NCI-H510A (cell line): Measurements from ENCODE around the gene CIT.
A peak's percentile ranks its signal among the peaks of the same experiment; 100 is the strongest.
"Not testable (repeated sequence)": the region's sequence is repeated elsewhere in the genome, so short reads cannot be mapped to it uniquely, and the experiment has no call there.

Experiments used
- DNase-seq: peaks from one replicate; lab custom pipeline; 2025; lab: John Stamatoyannopoulos, UW

Gene CIT

DNA sequence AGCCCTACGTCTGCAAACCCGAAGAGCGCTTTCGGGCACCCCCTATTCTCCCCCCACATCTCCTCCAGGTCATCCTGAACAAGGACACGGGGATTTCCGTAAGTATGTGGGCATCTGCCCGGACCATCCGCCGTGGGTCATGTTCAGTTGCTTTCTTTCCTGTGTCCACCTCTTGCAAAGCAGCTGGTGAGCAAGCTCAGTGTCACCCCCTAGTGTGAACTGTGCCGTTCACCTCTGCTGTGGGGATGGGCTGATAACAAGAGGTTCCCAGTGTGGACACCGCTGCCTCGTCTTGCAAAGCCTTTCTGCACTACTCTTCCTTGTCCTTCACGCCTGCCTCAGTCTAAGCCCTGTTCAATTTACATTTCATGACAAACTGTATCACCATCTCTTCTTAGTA, 200.5 kb downstream of the CIT start:
- DNase-seq, result no peak

DNA sequence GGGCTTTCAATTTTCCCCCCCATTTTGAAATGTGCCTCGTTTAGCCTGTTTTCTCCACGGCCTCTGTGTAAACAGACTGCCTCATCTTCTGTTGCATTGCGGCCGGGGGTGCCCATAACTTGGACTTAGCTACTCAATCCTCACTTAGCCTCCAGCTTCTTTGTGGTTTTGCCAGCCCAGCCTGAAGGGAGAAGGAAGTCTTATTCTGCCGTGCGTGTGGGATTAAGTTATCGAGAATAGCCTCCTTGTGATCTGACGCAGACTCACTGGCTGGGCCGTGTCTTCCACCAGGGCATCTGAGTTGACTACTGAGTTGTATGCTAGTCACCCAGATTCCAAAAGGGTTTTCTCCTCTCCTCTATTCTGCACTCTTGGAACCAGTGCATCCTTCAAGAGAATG, 201.1 kb downstream of the CIT start:
- no peak for DNase-seq

DNA sequence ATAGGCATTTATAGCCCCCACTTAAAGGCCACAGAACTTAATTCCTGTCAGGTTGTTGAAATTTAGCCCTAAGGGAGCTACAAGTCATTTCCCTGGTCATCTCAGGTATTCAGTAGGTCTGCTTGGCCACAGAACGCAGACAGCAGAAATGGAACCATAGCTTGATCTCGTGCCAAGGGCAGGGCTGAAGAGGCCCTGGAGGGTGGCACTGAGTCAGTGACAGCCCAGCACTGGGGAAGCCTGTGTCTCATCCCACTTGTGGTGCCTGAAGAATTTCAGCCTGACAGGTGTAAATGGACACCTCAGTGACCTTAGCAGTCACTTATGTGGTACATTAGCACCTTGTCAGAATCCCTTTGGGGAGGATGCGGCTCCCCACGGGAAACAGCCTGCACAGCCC, 202.6 kb downstream of the CIT start:
- DNase-seq, result no peak

DNA sequence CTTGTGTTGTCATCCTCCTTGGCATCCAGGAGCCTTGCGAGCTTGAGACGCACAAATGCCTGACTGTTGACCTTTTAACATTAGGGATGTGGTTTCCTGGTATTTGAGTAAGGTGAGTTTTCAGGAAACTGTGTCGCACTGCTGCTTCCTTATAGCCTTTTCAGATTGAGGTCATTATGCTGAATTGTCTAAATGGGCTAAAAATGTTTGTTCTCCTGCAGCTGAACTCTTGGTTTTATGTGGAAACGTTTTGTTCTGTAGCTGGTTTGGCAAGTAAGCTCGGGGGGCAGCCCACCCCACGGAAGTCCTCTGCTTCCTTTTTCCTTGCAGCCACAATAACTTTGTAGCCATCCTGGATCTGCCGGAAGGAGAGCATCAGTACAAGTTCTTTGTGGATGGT, 203.5 kb downstream of the CIT start:
- no peak for DNase-seq

GRCh38 chr12:119672194-119672593, 204.9 kb downstream of the CIT start:
- DNase-seq, result no peak

DNA sequence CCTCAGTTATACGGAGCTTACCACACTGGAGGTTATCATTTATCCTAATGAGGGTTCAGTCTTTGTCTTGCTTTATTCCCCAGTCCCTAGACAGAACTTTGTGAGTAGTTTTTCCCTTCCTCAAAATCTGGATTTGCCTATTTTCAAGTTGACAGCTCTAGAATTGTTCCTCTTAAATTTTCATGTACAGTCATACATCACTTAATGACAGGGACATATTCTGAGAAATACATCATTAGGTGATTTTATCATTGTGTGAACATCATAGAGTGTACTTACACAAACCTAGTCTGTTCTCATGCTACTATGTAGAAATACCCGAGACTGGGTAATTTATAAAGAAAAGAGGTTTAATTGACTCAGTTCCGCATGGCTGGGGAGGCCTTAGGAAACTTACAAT, 206.1 kb downstream of the CIT start:
- no peak for DNase-seq

GRCh38 chr12:119669744-119670472, 207.2 kb downstream of the CIT start:
- DNase-seq, result peak; percentile 43

DNA sequence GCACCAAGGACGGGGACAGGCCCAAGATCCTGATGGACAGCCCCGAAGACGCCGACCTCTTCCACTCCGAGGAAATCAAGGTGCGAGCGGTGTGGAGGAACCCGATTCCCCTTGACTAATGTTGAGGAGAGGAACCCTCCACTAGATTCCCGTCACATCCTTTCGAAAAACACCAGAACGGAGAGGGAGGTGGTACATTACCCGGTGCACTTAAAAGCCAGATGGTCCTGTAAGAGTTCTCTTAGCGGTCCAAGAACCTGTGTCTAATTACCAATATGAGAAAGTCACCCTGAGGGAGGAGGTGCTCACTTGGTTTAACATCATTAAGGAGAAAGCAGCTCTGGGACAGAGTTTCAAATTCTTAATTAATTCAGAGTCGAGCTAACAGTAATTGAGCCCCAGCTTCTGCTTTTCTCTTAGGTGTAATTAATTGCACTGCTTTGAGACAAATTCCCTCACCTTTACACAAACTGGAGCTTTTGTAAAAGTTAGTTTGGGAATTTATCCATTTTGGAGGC, 208.7 kb downstream of the CIT start:
- no peak for DNase-seq

GRCh38 chr12:119667577-119668323, 209.4 kb downstream of the CIT start, which contains the start of gene PRKAB1:
PRKAB1 (plus strand) TSS chr12:119668133; CDS start chr12:119668245, 112 bp downstream.
- DNase-seq, result peak; percentile 99

GRCh38 chr12:119666900-119667576, 210.1 kb downstream of the CIT start:
- no peak for DNase-seq

DNA sequence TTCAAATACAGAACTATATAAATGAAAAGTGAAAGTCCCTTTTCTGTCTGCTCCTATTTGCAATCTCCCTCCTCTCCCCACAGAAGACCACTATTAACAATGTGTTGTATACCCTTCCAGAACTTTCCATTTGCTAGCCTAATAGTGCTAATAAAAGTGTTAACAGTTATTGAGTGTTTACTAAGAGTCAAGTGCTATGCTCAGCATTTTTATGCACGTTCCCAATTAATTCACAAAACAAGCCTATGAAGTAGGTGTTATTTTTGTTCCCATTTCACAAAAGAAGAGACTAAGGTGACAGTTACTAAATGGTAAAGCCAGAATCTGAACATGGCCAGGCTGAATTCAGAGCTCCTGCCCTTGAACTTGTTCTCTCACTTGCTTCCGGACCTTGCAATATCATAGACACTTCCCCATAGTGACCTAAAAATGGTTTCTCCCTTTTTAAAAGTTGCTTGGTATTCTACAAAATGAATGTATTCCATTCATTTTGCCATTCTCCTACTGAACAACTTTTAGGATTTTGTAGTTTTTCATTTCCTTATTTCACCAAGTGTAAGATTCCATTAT, 210.8 kb downstream of the CIT start:
- DNase-seq, result no peak

- DNase-seq, result no peak
Measured at GRCh38 chr12:119665164-119665929, 211.8 kb downstream of the CIT start.

DNA sequence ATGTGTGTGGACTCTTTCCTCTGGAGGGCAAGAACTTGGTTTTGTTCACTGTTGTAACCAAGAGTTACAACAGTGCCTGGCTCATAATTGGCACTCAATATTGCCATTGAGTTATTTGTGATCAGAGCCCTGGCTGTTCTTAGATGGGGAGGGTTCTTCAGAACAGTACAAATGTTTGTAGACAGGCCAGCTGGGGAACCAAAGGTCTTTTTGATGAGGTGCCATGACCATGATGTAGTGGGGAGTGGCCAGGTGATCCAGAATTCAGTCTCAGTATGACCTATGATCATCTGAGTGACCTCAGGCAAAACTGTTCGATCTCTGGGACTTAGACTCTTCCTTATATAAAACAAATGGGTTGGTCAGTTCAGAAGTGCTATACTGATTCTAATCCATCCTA, 212.5 kb downstream of the CIT start:
- no peak for DNase-seq

GRCh38 chr12:119661882-119662281, 215.2 kb downstream of the CIT start:
- no peak for DNase-seq

- DNase-seq, result no peak
Measured at GRCh38 chr12:119660076-119660475, 217.0 kb downstream of the CIT start.

DNA sequence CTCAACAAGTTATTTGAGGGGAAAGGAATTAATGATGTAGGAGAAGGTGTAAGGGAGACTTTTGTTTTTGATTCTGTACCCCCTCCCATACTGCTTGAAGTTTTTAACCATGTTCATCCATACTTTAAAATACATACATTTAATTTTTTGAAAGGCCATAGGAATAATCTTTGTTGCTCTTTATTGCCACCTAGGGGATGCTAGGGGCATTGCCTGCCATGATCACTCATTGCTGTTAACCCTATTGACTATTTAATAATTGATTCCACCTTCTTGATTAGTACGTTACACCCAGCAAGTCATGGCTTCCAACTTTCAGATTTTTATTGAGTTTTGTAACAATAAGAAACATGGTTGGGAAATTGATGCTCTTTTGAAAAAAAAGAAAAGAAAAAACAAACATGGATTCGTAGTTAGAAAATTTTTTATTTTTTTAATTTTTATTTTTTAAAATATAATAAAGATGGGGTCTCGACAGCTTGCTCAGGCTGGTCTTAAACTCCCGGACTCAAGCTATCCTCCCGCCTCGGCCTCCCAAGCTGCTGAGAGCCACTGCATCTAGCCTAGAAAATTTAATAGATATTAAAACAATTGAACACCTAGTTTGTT, 217.7 kb downstream of the CIT start:
- DNase-seq, result no peak

DNA sequence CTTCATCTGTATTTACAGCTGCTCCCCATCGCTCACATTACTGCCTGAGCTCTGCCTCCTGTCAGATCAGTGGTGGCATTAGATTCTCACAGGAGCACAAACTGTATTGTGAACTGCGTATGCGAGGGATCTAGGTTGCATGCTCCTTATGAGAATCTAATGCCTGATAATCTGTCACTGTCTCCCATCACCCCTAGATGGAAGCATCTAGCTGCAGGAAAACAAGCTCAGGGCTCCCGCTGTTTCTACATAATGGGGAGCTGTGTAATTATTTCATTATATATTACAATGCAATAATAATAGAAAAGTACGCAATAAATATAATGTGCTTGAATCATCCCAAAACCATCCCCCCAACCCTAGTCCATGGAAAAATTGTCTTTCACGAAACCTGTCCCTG, 219.0 kb downstream of the CIT start:
- DNase-seq, result not testable (repeated sequence)

GRCh38 chr12:119657001-119657400, 220.1 kb downstream of the CIT start:
- not testable (repeated sequence) for DNase-seq

- no peak for DNase-seq
Measured at GRCh38 chr12:119652665-119653064, 224.5 kb downstream of the CIT start.

DNA sequence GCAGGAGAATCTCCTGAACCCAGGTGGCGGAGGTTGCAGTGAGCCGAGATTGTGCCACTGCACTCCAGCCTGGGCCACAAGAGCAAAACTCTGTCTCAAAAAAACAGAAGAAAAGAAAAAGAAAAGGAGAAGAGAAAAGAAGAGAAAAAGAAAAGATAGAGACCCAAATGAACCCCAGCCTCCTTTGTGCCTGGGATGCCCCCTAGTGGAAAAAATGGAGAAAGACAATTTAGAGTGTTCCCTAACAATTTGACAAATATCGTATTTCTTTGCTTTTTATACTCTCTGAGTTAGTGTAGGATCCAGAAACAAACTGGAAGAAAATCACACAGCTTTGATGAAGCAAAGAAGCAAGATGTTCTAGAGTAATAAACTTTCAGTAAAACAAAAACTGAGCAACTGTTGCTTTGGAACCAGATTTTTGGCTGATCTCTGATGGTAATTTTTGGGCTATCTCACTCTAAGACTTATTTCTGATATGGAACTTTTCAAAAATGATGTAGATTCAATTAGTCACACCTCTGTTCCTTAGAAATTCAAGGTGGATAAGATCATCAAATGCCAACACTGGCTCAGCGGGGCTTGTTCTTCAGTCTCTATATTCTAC, 227.8 kb downstream of the CIT start:
- no peak for DNase-seq
